NCI-H748 treated with DMSO at 0.1 percent for 48 hours (cell line): Measurements from ENCODE around the gene TNRC6C.

Source experiments
- DNase-seq: peaks from one replicate; lab custom pipeline; 2025; lab: John Stamatoyannopoulos, UW

Gene TNRC6C

GRCh38 chr17:77957857-77958715, at the start of gene TNRC6C:
TNRC6C (plus strand) TSS chr17:77958703; CDS start chr17:78004207, 45,504 bp downstream.
- peak; percentile 89 for DNase-seq

GRCh38 chr17:77909236-77909635, 49.3 kb upstream of the TNRC6C start:
- DNase-seq, result no peak

- no peak for DNase-seq
Observed at GRCh38 chr17:77909816-77910215, 48.7 kb upstream of the TNRC6C start.

- peak; percentile 2 for DNase-seq
Observed at GRCh38 chr17:77914385-77915254, 43.9 kb upstream of the TNRC6C start.

- no peak for DNase-seq
Observed at GRCh38 chr17:77915594-77916021, 42.9 kb upstream of the TNRC6C start.

GRCh38 chr17:77916264-77916663, 42.2 kb upstream of the TNRC6C start:
- no peak for DNase-seq

- no peak for DNase-seq
Observed at GRCh38 chr17:77916703-77917481, 41.6 kb upstream of the TNRC6C start.

- no peak for DNase-seq
Observed at GRCh38 chr17:77919276-77919675, 39.2 kb upstream of the TNRC6C start.

GRCh38 chr17:77923135-77923534, 35.4 kb upstream of the TNRC6C start:
- no peak for DNase-seq

- DNase-seq, result no peak
Observed at GRCh38 chr17:77923776-77924513, 34.6 kb upstream of the TNRC6C start.

- DNase-seq, result no peak
Observed at GRCh38 chr17:77924757-77925336, 33.7 kb upstream of the TNRC6C start.

GRCh38 chr17:77925831-77926543, 32.5 kb upstream of the TNRC6C start:
- no peak for DNase-seq

GRCh38 chr17:77926981-77927380, 31.5 kb upstream of the TNRC6C start:
- no peak for DNase-seq

GRCh38 chr17:77927777-77928518, 30.6 kb upstream of the TNRC6C start:
- no peak for DNase-seq

- no peak for DNase-seq
Observed at GRCh38 chr17:77928519-77929179, 29.9 kb upstream of the TNRC6C start.

GRCh38 chr17:77929180-77929564, 29.3 kb upstream of the TNRC6C start:
- DNase-seq, result no peak

- no peak for DNase-seq
Observed at GRCh38 chr17:77929871-77930436, 28.5 kb upstream of the TNRC6C start.
